NAMALWA (cell line): ENCODE measurements around the gene WASF2.

Experiments used
- DNase-seq: peaks from one replicate; pipeline ENCODE4 v3.0.0-alpha.2; 2015; ENCODE audit warnings: low spot score

WASF2 gene

DNA sequence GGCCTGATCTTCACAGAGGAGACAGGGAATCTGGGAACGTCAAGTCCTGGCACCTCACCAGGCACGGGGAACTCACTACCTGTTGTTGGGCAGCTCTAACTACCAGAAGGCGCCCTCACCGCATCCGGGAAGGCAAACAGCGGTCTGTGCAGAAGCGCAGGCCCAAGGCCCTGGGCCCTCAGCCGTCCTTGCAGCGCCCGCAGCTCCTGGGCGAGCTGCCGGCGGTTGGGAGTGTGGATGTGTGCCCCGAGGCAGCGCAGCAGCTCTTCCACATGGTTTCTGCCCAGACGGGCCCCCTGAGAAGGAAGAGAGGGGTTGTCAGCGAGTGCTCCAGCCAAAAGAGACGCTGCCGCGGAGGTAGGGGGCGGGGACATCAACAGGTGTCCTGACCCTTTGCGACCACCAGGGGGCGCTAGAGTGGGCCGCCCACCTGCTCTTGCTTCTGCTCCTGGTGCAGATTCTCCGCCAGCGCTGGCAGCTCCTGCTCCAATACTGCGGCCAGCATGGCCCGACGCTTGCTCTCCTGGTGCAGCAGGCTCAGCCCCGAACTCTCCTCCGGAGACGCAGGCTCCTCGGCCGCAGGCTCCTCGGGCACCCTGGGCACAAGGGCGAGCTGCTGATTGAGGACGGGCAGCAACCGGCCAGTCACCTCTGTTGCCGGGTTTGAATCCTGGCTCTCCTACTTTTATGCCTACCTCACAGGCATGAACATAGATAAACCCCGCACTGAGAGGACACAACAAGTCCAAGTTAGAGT, 132.5 kb downstream of the WASF2 start:
- peak; percentile 74 for DNase-seq

- DNase-seq: no peak
Measured at GRCh38 chr1:27356619-27357280, 133.2 kb downstream of the WASF2 start.

GRCh38 chr1:27356277-27356618, 133.7 kb downstream of the WASF2 start:
- no peak for DNase-seq

DNA sequence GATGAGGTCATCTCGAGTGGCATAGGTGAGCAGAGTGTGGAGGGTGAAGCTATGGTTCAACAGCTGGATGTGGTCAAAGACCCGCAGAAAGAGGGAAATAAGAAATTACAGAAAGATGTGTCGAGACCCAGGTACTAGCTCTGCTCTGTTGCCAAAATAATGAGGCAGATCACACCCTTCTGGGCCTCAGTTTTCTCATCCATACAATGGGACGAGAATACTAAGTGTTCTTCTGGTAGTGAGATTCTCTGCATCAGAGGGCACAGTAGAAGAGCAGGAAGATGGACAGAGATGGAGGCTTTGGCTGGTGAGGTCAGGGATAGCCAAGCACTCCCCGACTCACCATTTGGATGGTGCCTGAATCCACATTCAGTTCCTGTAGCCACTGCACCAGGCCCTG, 134.3 kb downstream of the WASF2 start:
- DNase-seq: no peak
